HL-60 (cell line): Measurements from ENCODE around the gene CABP5.

ENCODE experiments used
- CTCF ChIP-seq: IDR thresholded peaks from one replicate; pipeline ENCODE4 v1.5.1; 2011; ENCODE audit warnings: low read length, control low read depth, inconsistent platforms; ENCODE audit not compliant: insufficient read depth
- SPI1 ChIP-seq: IDR thresholded peaks from 2 replicates; pipeline ENCODE4 v1.6.1; 2012; ENCODE audit warnings: low read depth, mild to moderate bottlenecking, borderline replicate concordance

DNA sequence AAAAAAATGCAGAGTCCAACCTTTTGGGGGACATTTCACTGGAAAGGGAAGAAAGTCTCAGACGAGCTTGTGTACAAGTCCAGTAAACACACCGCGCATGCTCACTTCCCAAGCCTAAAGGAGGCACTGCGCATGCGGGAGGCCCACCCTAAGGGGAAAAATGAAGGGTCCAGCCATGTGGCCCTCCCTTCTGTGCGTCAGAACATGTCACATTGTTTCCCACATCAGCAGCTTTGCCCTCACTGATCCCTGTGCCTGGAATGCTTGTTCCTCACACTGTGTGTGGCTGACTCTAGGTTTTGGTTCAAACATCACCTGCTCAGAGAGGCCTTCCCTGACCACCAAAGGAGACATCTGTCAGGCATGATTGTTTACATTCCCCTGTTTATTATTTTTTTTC, 45.1 kb downstream of the CABP5 start:
- TF ChIP-seq CTCF, result no peak
- TF ChIP-seq SPI1, result no peak
